ENCODE data around the gene DUSP1.

DUSP1 gene

DNA sequence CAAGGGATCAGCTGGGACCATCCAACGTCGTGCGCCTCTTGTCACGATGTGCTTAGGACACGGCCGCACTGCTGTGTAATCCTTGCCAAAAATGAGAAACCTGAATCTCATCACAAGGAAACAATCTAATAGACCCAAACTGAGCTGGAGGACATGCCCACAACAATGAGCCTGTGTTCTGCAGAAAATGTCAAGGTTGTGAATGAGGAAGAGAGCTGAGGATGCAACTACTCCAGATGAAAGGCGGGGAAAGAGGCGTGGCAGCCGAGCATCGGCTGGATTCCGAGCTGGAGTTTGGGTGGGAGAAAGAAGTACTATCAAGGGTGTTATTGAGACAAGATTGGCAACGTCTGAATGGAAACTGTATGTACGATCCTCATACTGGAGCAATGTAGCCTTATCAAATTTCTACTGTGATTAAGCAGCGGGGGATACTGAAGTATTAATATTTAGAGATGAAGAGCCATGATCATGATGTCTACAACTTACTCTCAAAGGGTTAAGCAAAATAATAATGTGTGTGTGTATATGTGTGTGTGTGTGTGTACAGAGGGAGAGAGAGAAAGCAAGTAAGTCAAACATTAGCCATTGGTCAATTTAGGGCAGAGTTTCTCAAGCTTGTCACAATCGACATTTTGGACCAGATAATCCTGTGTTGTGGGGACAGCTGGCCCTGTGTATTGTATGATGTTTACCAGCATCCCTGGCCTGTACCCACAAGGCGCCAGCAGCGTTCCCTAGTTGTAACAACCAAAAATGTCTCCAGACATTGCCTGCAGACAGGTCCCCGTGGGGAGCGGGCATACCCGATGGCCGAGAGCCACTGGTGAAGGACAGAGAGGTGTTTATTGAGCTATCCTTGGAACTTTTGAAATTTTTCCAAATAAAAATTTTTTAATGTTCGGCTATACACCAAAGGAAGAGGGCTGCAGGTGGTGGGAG lies 46.5 kb downstream of the DUSP1 start:
- DNase-seq (ENCODE audit: low read depth) = no peak

GRCh38 chr5:172723508-172723907 lies 47.5 kb downstream of the DUSP1 start:
- no peak for DNase-seq (ENCODE audit: low read depth)

GRCh38 chr5:172722327-172722815 lies 48.6 kb downstream of the DUSP1 start:
- DNase-seq (ENCODE audit: low read depth) = peak; percentile 35

DNA sequence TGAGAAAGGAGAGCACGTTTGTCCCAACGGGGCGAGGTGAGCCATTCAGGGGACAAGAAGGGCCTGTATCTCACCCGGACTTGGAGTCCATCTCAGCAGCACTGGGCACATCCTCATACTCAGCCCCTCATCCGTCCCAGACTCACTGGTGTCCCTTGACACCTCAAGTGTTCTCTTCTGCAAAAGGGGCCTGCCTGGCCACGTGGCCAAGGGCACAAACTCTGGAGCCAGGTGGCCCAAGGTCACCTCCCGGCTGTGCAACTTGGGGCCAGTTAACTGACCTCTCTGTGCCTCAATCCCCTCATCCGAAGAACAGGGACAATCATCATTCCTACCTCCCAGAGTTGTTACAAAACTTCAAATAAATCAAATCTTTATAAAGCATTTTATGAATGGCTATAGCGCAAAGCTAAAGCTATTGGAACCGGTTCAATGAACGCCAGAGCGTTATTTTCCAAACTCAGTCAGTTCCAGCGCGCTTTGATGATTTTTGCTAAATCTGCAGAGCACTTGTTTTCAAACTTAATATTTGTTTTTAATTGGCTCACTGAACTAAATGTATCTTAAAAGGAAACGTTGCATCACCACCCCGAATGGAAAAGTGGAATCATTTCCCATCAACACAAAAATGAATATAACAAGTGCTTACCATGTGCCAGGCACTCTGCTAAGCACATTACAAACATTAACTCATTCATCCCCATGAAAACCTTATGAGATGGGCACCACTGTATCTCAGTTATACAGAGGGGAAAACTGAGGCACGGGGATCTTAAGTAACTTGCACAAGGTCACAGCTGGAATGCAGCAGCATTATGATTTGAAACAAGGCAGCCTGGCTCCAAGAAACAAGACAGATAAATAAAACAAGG lies 49.3 kb downstream of the DUSP1 start:
- no peak for DNase-seq (ENCODE audit: low read depth)

GRCh38 chr5:172720655-172721054 lies 50.3 kb downstream of the DUSP1 start:
- DNase-seq (ENCODE audit: low read depth) = no peak

- no peak for DNase-seq (ENCODE audit: low read depth)
Measured at GRCh38 chr5:172719211-172719610, 51.8 kb downstream of the DUSP1 start.

DNA sequence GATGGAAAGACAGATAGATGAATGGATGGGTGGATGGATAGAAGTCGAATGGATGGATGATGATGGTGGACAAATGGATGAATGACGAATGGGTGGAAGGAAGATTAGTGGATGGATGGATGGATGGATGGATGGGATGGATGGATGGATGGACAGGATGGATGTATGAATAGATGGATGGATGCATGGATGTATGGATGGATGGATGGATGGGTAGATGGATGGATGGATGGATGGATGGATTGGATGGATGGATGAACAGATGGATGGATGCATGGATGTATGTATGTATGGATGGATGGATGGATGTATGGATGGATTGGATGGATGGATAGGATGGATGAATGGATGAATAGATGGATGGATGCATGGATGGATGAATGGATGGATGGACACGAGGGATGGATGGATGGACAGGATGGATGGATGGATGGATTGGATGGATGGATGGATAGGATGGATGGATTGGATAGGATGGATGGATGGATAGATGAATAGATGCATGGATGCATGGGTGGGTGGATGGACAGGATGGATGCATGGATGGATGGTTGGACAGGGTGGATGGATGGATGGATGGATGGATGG lies 52.4 kb downstream of the DUSP1 start:
- DNase-seq (ENCODE audit: low read depth) = no peak

All from activated gamma-delta T cell treated with anti-CD3 and anti-CD28 coated beads, Interleukin-2, amount 50 U/mL, for 16 hours (primary cell).